ENCODE data around the gene ETV2.

ETV2 gene

DNA sequence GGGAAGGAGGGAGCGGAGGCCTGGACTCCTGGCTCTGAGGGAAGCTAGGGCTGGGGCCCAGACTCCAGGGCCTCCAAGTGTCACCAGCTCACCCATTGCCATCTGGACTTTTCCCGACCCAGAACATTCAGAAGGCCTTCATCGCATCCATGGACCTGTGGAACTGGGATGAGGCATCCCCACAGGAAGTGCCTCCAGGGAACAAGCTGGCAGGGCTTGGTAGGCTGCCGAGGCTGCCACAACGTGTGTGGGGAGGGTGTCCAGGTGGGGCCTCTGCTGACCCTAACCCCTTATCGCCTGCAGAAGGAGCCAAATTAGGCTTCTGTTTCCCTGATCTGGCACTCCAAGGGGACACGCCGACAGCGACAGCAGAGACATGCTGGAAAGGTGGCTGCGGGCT, 767 bp downstream of the ETV2 start:
- H3K4me3 ChIP-seq (ENCODE audit: low read length), result no peak overlapping the region
- TF ChIP-seq, protein P1, sequence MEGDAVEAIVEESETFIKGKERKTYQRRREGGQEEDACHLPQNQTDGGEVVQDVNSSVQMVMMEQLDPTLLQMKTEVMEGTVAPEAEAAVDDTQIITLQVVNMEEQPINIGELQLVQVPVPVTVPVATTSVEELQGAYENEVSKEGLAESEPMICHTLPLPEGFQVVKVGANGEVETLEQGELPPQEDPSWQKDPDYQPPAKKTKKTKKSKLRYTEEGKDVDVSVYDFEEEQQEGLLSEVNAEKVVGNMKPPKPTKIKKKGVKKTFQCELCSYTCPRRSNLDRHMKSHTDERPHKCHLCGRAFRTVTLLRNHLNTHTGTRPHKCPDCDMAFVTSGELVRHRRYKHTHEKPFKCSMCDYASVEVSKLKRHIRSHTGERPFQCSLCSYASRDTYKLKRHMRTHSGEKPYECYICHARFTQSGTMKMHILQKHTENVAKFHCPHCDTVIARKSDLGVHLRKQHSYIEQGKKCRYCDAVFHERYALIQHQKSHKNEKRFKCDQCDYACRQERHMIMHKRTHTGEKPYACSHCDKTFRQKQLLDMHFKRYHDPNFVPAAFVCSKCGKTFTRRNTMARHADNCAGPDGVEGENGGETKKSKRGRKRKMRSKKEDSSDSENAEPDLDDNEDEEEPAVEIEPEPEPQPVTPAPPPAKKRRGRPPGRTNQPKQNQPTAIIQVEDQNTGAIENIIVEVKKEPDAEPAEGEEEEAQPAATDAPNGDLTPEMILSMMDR (conservative IDR thresholded peaks at IDR 0.05; ENCODE audit: low read length), result no peak
- DNase-seq (ENCODE audit: low read depth), result no peak

DNA sequence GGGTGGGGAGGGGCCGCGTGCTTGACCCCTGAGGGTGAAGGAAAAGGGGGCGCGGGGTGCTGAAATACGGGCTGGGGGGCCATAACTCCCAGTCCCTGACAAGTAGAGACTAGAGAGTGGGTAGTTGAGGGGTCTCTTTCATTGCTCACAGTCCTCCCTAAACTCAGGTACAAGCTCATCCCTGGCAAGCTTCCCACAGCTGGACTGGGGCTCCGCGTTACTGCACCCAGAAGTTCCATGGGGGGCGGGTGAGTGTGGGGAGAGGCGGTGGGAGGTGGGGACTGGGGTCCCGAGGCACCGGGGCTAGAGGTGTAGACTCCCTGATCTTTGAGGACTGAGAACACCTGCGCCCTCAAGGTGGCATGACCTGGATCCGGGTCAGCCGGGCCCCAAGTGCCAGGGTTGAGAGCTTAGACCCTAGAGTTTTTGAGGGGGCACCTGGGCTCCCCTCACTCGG, 1.3 kb downstream of the ETV2 start:
- H3K4me3 ChIP-seq (ENCODE audit: low read length), result peak overlapping the region; percentile 67
- TF ChIP-seq, protein P1 (conservative IDR thresholded peaks at IDR 0.05; ENCODE audit: low read length), result no peak
- DNase-seq (ENCODE audit: low read depth), result no peak

DNA sequence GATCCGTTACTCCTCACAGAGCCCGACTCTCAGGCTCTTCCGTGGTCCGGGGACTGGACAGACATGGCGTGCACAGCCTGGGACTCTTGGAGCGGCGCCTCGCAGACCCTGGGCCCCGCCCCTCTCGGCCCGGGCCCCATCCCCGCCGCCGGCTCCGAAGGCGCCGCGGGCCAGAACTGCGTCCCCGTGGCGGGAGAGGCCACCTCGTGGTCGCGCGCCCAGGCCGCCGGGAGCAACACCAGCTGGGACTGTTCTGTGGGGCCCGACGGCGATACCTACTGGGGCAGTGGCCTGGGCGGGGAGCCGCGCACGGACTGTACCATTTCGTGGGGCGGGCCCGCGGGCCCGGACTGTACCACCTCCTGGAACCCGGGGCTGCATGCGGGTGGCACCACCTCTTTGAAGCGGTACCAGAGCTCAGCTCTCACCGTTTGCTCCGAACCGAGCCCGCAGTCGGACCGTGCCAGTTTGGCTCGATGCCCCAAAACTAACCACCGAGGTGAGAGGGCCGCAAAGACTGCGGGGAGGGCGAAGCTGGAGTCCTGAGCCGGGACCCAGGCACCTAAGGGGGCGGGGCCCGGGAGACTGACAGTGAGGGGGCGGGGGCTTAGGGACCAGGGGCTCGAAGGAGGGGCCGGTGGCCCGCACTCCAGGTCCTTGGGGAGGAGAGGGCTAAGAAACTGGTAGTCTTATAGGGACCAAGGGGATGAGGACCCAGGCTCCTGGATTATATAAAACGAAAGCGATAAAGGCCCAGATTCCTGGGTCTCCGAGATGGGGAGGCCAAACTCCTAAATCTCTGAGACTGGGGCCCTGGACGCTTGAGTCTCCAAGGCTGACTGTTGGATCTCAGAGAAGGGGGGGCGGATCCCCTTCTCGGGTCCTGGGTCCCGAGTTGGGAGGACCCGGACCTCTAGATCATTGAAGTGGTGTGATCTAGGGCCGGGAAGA, 2.0 kb downstream of the ETV2 start:
- TF ChIP-seq, protein P1 (conservative IDR thresholded peaks at IDR 0.05; ENCODE audit: low read length), result no peak
- peak overlapping the region; percentile 67 for H3K4me3 ChIP-seq (ENCODE audit: low read length)
- peak; percentile 73 for DNase-seq (ENCODE audit: low read depth)

DNA sequence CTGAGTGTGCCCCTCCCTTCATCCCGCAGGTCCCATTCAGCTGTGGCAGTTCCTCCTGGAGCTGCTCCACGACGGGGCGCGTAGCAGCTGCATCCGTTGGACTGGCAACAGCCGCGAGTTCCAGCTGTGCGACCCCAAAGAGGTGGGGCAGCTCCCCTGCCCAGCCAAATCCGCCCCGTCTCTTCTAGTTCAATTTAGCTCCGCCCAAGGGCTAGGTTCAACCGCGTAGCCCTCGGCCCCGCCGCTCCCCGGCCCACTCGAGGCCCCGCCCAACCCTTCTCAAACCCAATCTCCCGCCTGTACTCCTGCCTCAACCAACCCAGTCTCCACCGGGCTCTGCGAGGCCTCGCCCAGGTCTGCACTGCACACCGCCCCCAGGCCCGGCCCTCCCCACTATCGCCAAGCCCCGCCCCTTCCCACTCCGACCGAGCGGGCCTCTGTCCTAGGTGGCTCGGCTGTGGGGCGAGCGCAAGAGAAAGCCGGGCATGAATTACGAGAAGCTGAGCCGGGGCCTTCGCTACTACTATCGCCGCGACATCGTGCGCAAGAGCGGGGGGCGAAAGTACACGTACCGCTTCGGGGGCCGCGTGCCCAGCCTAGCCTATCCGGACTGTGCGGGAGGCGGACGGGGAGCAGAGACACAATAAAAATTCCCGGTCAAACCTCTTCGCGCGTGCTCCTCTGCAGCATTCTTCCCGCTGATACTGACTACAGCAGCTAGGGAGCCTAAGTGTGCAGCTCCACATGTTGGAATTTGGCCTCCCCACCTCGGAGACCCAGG, 2.9 kb downstream of the ETV2 start:
- peak overlapping the region; percentile 67 for H3K4me3 ChIP-seq (ENCODE audit: low read length)
- DNase-seq (ENCODE audit: low read depth), result peak; percentile 88
- TF ChIP-seq, protein P1 (conservative IDR thresholded peaks at IDR 0.05; ENCODE audit: low read length), result 0 out of 2 replicates have a peak, but pooled peaks have one; percentile 1

DNA sequence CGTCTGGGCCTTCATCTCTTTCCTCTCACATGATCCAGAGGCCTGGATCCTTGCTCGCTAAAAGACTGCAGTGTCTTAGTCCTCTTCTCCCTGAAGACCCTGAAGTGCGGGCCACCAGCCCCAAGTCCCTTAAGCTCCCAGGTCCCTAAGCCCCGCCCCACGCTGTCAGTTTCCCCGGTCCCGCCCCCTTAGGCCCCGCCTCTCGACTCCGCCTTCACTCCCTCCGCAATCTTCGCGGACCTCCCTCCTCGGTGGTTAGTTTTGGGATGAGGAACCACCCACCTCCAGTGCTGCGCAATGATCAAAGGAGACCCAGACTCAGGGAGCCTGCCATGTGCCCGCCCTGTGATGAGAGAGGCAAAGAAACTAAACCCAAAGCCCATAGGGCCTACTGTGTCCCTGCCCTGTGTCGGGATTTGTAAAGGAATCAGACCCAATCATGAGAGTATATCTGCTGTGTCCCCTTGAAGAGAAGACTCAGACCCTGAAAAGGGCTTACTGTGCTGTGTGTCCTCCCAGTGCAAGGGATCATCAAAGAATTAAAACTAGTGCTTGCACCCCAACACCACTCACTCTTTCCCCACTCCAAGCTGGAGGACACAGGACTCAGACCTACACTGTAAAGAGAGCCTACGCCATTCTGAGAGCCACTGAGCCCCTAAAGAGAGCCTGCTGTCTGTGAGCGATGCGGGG, 3.6 kb downstream of the ETV2 start:
- peak; percentile 40 for DNase-seq (ENCODE audit: low read depth)
- peak overlapping the region; percentile 67 for H3K4me3 ChIP-seq (ENCODE audit: low read length)
- TF ChIP-seq, protein P1 (conservative IDR thresholded peaks at IDR 0.05; ENCODE audit: low read length), result no peak

DNA sequence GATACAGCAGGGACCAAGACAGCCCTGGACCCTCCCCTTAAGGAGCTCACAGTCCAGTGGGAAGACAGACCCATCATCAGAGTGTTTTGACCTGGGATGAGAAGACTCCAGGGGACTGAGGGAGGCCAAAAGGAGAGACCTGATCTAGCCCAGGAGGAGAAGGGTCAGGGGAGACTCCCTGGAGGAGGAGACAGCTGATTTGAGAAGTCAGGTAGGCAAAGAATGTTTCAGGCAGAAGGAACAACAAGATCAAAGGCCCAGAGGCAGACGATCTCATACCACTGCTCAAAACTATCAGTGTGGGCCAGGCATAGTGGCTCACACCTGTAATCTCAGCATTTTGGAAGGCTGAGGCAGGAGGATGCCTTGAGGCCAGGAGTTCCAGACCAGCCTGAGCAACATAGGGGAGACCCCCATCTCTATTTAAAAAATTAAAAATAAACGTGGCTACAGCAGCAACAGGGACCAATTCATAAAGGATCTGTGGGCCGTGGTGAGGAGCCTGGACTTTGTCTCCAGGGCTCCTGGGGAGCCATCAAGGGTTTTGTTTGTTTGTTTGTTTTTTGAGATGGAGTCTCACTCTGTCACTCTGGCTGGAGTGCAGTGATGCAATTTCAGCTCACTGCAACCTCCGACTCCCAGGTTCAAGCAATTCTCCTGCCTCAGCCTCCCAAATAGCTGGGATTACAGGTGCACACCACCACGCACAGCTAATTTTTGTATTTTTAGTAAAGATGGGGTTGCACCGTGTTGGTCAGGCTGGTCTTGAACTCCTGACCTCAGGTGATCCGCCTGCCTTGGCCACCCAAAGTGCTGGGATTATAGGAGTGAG, 4.4 kb downstream of the ETV2 start:
- TF ChIP-seq, protein P1 (conservative IDR thresholded peaks at IDR 0.05; ENCODE audit: low read length), result no peak
- DNase-seq (ENCODE audit: low read depth), result no peak
- no peak overlapping the region for H3K4me3 ChIP-seq (ENCODE audit: low read length)
